ENCODE results near the gene FCHO1.
A peak's percentile ranks its signal among the peaks of the same experiment; 100 is the strongest.

The FCHO1 gene

GRCh38 chr19:17751912-17752273 is 616 bp downstream of the FCHO1 start:
- H3K27ac ChIP-seq (ENCODE audit: low read length), result peak overlapping the region; percentile 87
- no peak for ATAC-seq (ENCODE audit: insufficient read depth, low read depth)
- H3K27me3 ChIP-seq (ENCODE audit: insufficient read depth, low read length, poor library complexity), result no peaks in the 10 kb centered on the region
- no peak for TF ChIP-seq EZH2 (IDR thresholded peaks at IDR 0.05; ENCODE audit: borderline replicate concordance, low read depth, low read length, severe bottlenecking)
- TF ChIP-seq CTCF (IDR thresholded peaks at IDR 0.05; ENCODE audit: borderline replicate concordance, extremely low read depth, low read length, poor library complexity, severe bottlenecking), result no peak
- H4K20me1 ChIP-seq (ENCODE audit: insufficient read depth, low read length), result peaks cover 21% of the 10 kb centered on the region
- no peaks in the 10 kb centered on the region for H3K9me3 ChIP-seq (ENCODE audit: insufficient read depth, low read length, severe bottlenecking)
- H3K4me2 ChIP-seq (ENCODE audit: insufficient read depth, low read length), result peak overlapping the region; percentile 71
- H3K9ac ChIP-seq (ENCODE audit: low read depth, low read length), result peak overlapping the region; percentile 67
- H2AFZ ChIP-seq (ENCODE audit: low read depth, low read length), result peak overlapping the region; percentile 75
- H3K36me3 ChIP-seq (ENCODE audit: insufficient read depth, low read length), result peaks cover 42% of the 10 kb centered on the region
- peak overlapping the region; percentile 22 to 59; a peak in 3 of 4 replicates for H3K4me3 ChIP-seq (ENCODE audit: low read depth in 1 of 2, low read length in 2 of 2)
- peaks cover 74% of the 10 kb centered on the region for H3K79me2 ChIP-seq (ENCODE audit: insufficient read depth, low read length)
- DNase-seq, result no peak
- peaks cover 62% of the 10 kb centered on the region for H3K4me1 ChIP-seq (ENCODE audit: insufficient read depth, low read length)

- TF ChIP-seq CTCF (IDR thresholded peaks at IDR 0.05; ENCODE audit: borderline replicate concordance, extremely low read depth, low read length, poor library complexity, severe bottlenecking) (no peak), EZH2 (IDR thresholded peaks at IDR 0.05; ENCODE audit: borderline replicate concordance, low read depth, low read length, severe bottlenecking) (no peak)
- no peak for DNase-seq
- H3K27me3 ChIP-seq (ENCODE audit: insufficient read depth, low read length, poor library complexity), result no peaks in the 10 kb centered on the region
- H3K9ac ChIP-seq (ENCODE audit: low read depth, low read length), result no peak overlapping the region
- no peak overlapping the region for H2AFZ ChIP-seq (ENCODE audit: low read depth, low read length)
- peak overlapping the region; percentile 68 for H3K27ac ChIP-seq (ENCODE audit: low read length)
- H3K4me3 ChIP-seq (ENCODE audit: low read depth in 1 of 2, low read length in 2 of 2), result no peak overlapping the region
- peaks cover 21% of the 10 kb centered on the region for H4K20me1 ChIP-seq (ENCODE audit: insufficient read depth, low read length)
- peaks cover 69% of the 10 kb centered on the region for H3K79me2 ChIP-seq (ENCODE audit: insufficient read depth, low read length)
- H3K4me1 ChIP-seq (ENCODE audit: insufficient read depth, low read length), result peaks cover 53% of the 10 kb centered on the region
- H3K36me3 ChIP-seq (ENCODE audit: insufficient read depth, low read length), result peaks cover 50% of the 10 kb centered on the region
- peak overlapping the region; percentile 5; the same call in 1 of the 2 replicates for H3K4me2 ChIP-seq (ENCODE audit: insufficient read depth, low read length)
- H3K9me3 ChIP-seq (ENCODE audit: insufficient read depth, low read length, severe bottlenecking), result no peaks in the 10 kb centered on the region
- ATAC-seq (ENCODE audit: insufficient read depth, low read depth), result no peak
Measured at GRCh38 chr19:17752865-17753639, 1.8 kb downstream of the FCHO1 start.

- TF ChIP-seq CTCF (IDR thresholded peaks at IDR 0.05; ENCODE audit: borderline replicate concordance, extremely low read depth, low read length, poor library complexity, severe bottlenecking), result no peak
- no peak for TF ChIP-seq EZH2 (IDR thresholded peaks at IDR 0.05; ENCODE audit: borderline replicate concordance, low read depth, low read length, severe bottlenecking)
- H3K36me3 ChIP-seq (ENCODE audit: insufficient read depth, low read length), result peaks cover 56% of the 10 kb centered on the region
- peaks cover 25% of the 10 kb centered on the region for H4K20me1 ChIP-seq (ENCODE audit: insufficient read depth, low read length)
- peaks cover 44% of the 10 kb centered on the region for H3K4me1 ChIP-seq (ENCODE audit: insufficient read depth, low read length)
- no peak overlapping the region for H3K4me3 ChIP-seq (ENCODE audit: low read depth in 1 of 2, low read length in 2 of 2)
- peak overlapping the region; percentile 15; the same call in 1 of the 2 replicates for H3K27ac ChIP-seq (ENCODE audit: low read length)
- ATAC-seq (ENCODE audit: insufficient read depth, low read depth) (no peak), DNase-seq (no peak)
- H3K9ac ChIP-seq (ENCODE audit: low read depth, low read length), result no peak overlapping the region
- no peak overlapping the region for H3K4me2 ChIP-seq (ENCODE audit: insufficient read depth, low read length)
- H3K9me3 ChIP-seq (ENCODE audit: insufficient read depth, low read length, severe bottlenecking), result no peaks in the 10 kb centered on the region
- no peaks in the 10 kb centered on the region for H3K27me3 ChIP-seq (ENCODE audit: insufficient read depth, low read length, poor library complexity)
- H3K79me2 ChIP-seq (ENCODE audit: insufficient read depth, low read length), result peaks cover 60% of the 10 kb centered on the region
- no peak overlapping the region for H2AFZ ChIP-seq (ENCODE audit: low read depth, low read length)
Measured at GRCh38 chr19:17753976-17754375, 2.7 kb downstream of the FCHO1 start.
